Activated T-helper 1 cell treated with anti-CD3 and anti-CD28 coated beads, Interleukin-12 subunit alpha, Interleukin-12 subunit beta, Interleukin-2, Interleukin-4 antibody, amounts not matched to agents 30 ng/mL and 10 ng/mL and 1 ng/mL, durations not matched to agents 14 hours and 24 hours and 36 hours (primary cell): ENCODE measurements around the gene VSTM1. TPM values are rescaled to one million over a fixed set of nuclear protein-coding genes. Genes with fewer than 3 reads are reported as not detected.
"Not testable (repeated sequence)": the region's sequence is repeated elsewhere in the genome, so short reads cannot be mapped to it uniquely, and the experiment has no call there.

ENCODE experiments used
- DNase-seq: peaks from one replicate; pipeline ENCODE4 v3.0.0; 2021; ENCODE audit warnings: low spot score
- H3K27ac Mint-ChIP-seq: one replicate; pipeline ENCODE4 v1.8.0; 2021; ENCODE audit warnings: mild to moderate bottlenecking, mixed read lengths
- H3K27me3 Mint-ChIP-seq: one replicate; pipeline ENCODE4 v1.8.0; 2022; ENCODE audit warnings: mild to moderate bottlenecking, moderate library complexity, mixed read lengths; ENCODE audit not compliant: insufficient read depth
- H3K36me3 Mint-ChIP-seq: one replicate; pipeline ENCODE4 v1.8.0; 2021; ENCODE audit warnings: low read depth, mixed read lengths
- H3K4me1 Mint-ChIP-seq: one replicate; pipeline ENCODE4 v1.8.0; 2021; ENCODE audit warnings: low read depth, mixed read lengths
- H3K4me3 Mint-ChIP-seq: one replicate; pipeline ENCODE4 v1.8.0; 2021; ENCODE audit warnings: mild to moderate bottlenecking, moderate library complexity, mixed read lengths
- H3K9me3 Mint-ChIP-seq: one replicate; pipeline ENCODE4 v1.8.0; 2021; ENCODE audit warnings: mixed read lengths
- intact Hi-C: fragments of 100-400 bp; cut with micrococcal nuclease; formaldehyde crosslinking; loops from one replicate; pipeline ENCODE4 v1.15.1; 2024
- total RNA-seq: library from RNA; stranded (reverse); gene quantifications from 2 replicates; pipeline ENCODE4 v1.2.3, GENCODE V29; 2022

The VSTM1 gene
- total RNA-seq, 1 donor from 2014 or later, result not detected

DNA sequence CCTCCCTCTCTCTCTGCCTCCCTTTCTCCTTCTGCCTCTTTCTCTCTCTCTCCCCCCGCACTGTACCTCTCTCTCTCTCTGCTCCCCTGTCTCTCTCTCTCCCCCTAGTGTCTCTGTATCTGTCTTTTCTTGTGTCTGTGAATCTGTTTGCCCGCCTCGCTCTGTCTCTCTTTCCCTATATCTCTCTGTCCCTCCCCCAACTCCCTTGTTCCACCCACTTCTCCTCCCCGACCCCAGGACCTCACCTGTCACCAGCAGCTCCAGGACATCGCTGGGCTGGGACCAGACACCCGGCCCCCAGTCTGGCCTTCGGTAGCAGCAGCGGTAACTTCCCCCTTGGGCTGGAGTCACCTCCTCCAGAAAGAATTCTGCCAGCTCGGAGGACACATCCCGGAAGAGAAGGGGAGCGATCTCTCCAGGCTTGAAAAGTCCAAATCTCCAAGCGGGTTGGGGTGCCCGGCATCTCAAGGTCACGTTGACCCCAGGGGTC, 33.0 kb upstream of the VSTM1 start:
- Mint-ChIP-seq H3K9me3 (no peaks in the 10 kb centered on the region), H3K36me3 (peaks cover 2% of the 10 kb centered on the region), H3K4me3 (peak overlapping the region; percentile 50), H3K27me3 (peaks cover 2% of the 10 kb centered on the region), H3K27ac (peak overlapping the region; percentile 52), H3K4me1 (peaks cover 12% of the 10 kb centered on the region)
- intact Hi-C loops, result no loop called here
- DNase-seq, result no peak

DNA sequence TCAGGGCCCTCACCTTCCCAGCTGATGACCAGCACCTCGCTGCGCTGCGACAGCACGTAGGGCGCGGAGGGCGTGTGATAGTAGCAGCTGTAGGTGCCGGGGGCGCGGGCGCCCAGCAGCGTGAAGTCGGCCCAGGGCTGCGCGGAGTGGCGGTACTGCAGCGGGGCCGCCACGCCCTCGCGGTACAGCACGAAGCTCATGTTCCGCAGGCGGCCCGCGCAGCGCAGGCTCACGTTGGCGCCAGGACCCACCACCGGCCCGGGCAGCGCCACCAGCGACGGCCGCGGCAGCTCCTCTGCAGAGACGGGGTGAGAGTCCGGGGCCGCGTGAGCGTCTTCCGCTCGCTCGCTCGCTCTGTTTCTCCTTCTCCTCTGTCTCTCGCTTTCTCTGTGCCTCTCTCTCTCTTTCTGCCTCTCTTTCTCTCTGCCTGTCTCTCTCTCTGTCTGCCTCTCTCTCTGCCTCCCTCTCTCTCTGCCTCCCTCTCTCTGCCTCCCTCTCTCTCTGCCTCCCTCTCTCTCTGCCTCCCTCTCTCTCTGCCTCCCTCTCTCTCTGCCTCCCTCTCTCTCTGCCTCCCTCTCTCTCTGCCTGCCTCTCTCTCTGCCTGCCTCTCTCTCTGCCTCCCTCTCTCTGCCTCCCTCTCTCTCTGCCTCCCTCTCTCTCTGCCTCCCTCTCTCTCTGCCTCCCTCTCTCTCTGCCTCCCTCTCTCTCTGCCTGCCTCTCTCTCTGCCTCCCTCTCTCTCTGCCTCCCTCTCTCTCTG, 32.3 kb upstream of the VSTM1 start:
- H3K36me3 Mint-ChIP-seq, H3K27me3 Mint-ChIP-seq, intact Hi-C loops, H3K9me3 Mint-ChIP-seq, H3K4me1 Mint-ChIP-seq, DNase-seq: not testable (repeated sequence)
- H3K27ac Mint-ChIP-seq, result peak overlapping the region; percentile 52
- peak overlapping the region; percentile 54 for H3K4me3 Mint-ChIP-seq

DNA sequence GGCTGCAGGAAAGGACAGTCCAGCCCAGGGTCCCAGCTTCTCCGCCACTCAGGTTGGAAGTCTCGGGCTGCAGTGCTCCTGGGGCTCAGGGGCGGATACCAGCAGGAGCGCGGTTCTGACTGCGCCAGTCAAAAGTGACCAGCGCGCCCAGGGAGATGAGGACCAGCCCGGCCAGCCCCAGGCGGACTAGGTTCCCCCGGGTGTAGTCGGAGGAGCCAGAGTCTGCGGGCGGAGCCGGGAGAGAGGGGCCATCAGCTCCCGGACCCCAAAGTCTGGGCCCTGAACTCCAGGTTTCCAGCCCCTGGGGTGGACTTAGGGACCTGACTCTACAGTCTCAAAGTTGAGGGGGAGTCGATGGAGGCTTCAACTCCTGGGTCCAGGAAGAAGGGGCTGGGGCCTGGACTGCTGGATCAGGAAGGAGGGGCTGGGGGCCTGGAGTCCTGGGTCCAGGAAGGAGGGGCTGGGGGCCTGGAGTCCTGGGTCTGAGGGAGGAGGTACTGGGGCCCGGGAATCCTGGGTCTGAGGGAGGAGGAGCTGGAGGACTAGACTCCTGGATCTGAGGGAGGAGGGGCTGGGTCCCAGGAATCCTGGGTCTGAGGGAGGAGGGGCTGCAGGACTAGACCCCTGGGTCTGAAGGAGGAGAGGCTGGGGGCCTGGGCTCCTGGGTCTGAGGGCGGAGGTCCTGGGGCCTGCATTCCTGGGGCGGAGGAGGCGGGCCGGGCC, 31.6 kb upstream of the VSTM1 start:
- H3K4me1 Mint-ChIP-seq, result peaks cover 7% of the 10 kb centered on the region
- H3K27me3 Mint-ChIP-seq, result peaks cover 2% of the 10 kb centered on the region
- peaks cover 2% of the 10 kb centered on the region for H3K36me3 Mint-ChIP-seq
- H3K4me3 Mint-ChIP-seq, result no peak overlapping the region
- no peak overlapping the region for H3K27ac Mint-ChIP-seq
- intact Hi-C loops, result no loop called here
- no peak for DNase-seq
- H3K9me3 Mint-ChIP-seq, result no peaks in the 10 kb centered on the region

DNA sequence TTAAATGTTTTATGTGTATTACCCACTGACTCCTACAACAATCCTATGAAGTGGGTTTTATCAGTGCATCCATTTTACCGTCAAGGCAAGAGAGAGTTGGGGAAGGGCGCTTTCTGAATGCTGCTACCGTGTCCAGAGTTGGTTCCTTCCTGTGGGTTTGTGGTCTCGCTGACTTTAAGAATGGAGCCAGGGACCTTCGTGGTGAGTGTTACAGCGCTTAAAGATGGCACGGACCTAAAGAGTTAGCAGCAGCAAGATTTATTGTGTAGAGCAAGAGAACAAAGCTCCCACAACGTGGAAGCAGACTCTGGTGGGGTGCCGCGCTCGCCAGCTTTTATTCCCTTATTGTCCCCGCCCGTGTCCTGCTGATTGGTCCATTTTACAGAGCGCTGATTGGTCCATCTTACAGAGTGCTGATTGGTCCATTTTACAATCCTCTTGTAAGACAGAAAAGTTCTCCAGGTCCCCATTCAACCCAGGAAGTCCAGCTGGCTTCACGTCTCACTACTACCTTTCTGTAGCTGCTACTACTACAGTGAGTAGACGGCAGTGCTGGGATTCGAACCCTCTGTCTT, 30.8 kb upstream of the VSTM1 start:
- Mint-ChIP-seq H3K27me3 (peaks cover 2% of the 10 kb centered on the region), H3K4me1 (peaks cover 7% of the 10 kb centered on the region), H3K36me3 (peaks cover 2% of the 10 kb centered on the region), H3K9me3 (no peaks in the 10 kb centered on the region), H3K27ac (no peak overlapping the region), H3K4me3 (no peak overlapping the region)
- intact Hi-C loops, result no loop called here
- no peak for DNase-seq

DNA sequence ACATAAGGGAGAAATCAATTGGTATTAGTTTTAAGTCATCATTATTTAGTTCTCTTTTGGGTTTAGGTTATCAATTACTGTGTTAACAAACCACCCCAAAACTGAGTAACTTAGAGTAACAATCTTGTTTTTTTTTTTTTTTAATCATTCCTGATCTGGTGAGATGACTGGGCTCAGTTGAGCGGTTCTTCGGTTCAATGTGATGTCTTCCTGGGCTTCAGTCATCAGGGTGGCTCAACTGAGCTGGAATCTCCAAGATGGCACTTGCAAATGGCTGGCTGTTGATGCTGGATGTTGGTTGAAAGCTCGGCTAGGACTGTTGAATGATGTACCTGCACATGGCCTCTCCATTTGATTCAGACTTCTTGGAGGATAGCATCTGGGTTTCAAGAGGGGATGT, 20.7 kb upstream of the VSTM1 start:
- no peaks in the 10 kb centered on the region for H3K4me1 Mint-ChIP-seq
- no peak for DNase-seq
- peaks cover 2% of the 10 kb centered on the region for H3K27me3 Mint-ChIP-seq
- H3K4me3 Mint-ChIP-seq, result no peak overlapping the region
- H3K9me3 Mint-ChIP-seq, result peaks cover 9% of the 10 kb centered on the region
- no peaks in the 10 kb centered on the region for H3K36me3 Mint-ChIP-seq
- intact Hi-C loops, result no loop called here
- H3K27ac Mint-ChIP-seq, result peak overlapping the region; percentile 18

DNA sequence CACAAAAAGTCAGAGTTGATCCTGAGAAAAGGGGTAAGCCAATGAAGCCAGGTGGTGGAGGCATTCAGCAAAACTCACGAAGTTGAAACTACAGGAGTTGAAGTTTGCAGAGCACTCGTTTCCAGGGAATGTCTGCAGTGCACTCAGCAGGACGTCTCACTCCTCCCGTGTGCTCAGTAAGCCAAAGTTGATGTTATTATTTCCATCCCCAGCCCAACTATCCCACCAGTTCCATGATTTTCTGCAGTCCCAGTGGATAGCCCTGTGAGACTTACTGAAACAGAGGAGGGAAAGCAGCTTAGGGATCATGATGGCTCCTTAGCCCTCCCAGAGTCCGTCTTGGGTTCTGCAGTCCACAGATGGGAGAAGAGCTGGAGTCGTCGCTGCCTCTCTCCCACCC, 17.3 kb upstream of the VSTM1 start, which contains the start of gene TARM1:
TSS of gene TARM1 (minus strand) at position 334 of the 400 bp plus-strand sequence. CDS start at position 309, 25 bp downstream.
- no peak within 1 kb of the TSS for H3K27ac Mint-ChIP-seq
- DNase-seq, result no peak
- no peaks in the 10 kb centered on the region for H3K4me1 Mint-ChIP-seq
- intact Hi-C loops, result no loop called here
- H3K4me3 Mint-ChIP-seq, result no peak within 1 kb of the TSS
- H3K9me3 Mint-ChIP-seq, result peaks cover 9% of the 10 kb centered on the region
- no peaks in the 10 kb centered on the region for H3K27me3 Mint-ChIP-seq
- no peaks in the 10 kb centered on the region for H3K36me3 Mint-ChIP-seq

DNA sequence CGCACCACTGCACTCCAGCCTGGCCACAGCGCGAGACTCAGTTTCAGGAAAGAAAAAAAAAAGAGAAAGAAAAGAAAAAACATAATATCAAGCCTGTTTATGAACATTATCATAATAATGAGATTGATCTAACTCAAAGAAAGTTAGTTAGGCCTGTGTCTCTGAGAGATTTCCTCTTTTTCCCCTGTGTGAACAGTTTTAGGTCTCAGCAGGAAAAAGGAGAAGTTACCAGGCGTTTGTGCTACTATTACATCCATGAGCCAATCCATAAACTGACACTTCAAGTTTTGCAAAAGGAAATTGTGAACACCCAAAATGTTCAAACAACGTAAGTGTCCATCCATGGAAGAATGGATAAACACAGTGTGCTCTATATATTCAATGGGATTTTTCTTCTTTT, 13.6 kb upstream of the VSTM1 start:
- DNase-seq, result no peak
- peaks cover 4% of the 10 kb centered on the region for H3K9me3 Mint-ChIP-seq
- H3K27ac Mint-ChIP-seq, result no peak overlapping the region
- no peaks in the 10 kb centered on the region for H3K36me3 Mint-ChIP-seq
- no peak overlapping the region for H3K4me3 Mint-ChIP-seq
- no peaks in the 10 kb centered on the region for H3K27me3 Mint-ChIP-seq
- intact Hi-C loops, result no loop called here
- no peaks in the 10 kb centered on the region for H3K4me1 Mint-ChIP-seq

DNA sequence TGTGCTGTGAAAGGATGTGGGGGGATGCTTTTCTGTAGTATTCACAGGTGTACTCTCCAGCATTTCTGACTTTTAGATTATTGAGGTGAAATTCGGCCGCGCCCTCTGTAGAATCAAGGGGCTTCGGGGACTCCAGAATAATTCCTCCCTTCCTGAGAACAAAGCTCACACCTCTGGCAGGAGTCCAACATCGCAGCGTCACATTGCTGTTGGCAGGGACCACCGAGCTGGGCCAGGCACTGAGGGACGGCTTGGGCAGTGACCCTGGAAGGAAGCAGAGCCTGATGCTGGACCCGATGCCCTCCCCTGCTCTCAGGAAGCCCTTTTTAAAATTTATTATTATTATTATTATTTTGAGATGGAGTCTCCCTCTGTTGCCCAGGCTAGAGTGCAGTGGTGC, 11.2 kb upstream of the VSTM1 start:
- H3K36me3 Mint-ChIP-seq, result no peaks in the 10 kb centered on the region
- intact Hi-C loops, result no loop called here

DNA sequence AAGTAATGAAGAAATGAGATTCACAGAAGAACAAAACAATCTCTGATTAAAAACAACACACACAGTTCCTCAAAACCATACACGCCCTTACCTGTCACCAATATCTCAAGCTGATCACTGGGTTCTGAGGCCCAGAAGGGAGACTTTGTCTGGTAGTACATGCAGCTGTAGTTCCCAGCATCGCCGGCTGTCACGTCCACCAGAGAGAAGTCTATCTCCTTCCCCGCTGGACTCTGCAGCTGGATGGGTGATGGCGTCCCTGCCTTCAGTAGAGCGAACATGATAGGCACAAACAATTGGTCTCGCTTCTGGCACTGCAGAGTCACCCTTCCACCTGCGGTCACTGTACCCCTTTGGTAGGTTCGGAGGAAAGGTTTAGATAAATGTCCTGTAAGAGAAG, 10.1 kb upstream of the VSTM1 start:
- Mint-ChIP-seq H3K9me3 (no peaks in the 10 kb centered on the region), H3K36me3 (no peaks in the 10 kb centered on the region), H3K4me3 (no peak overlapping the region), H3K27ac (no peak overlapping the region), H3K27me3 (no peaks in the 10 kb centered on the region), H3K4me1 (no peaks in the 10 kb centered on the region)
- no peak for DNase-seq
- intact Hi-C loops, result no loop called here

More for the DNA sequence above, 11.2 kb upstream of the VSTM1 start:
- H3K27ac Mint-ChIP-seq, result no peak overlapping the region
- no peak overlapping the region for H3K4me3 Mint-ChIP-seq
- no peaks in the 10 kb centered on the region for H3K9me3 Mint-ChIP-seq
- no peaks in the 10 kb centered on the region for H3K27me3 Mint-ChIP-seq
- no peak for DNase-seq
- no peaks in the 10 kb centered on the region for H3K4me1 Mint-ChIP-seq

DNA sequence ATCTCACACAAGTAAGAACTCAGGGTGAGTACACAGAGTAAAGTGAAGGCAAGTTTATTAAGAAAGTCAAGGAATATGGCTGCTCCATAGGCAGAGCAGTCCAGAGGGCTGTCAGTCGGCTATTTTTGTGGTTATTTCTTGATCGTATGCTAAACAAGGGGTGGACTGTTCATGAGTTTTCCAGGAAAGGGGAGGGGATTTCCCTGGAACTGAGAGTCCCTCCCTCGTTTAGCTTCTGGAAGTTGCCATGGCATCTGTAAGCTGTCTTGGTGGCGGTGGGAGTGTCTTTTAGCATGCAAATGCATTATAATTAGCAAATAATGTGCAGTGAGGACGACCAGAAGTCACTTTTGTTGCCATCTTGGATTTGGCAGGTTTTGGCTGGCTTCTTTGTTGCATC, 5.8 kb upstream of the VSTM1 start:
- intact Hi-C loops, result no loop called here
- Mint-ChIP-seq H3K27ac (no peak overlapping the region), H3K9me3 (no peaks in the 10 kb centered on the region), H3K4me3 (no peak overlapping the region), H3K4me1 (no peaks in the 10 kb centered on the region), H3K27me3 (no peaks in the 10 kb centered on the region), H3K36me3 (no peaks in the 10 kb centered on the region)
- no peak for DNase-seq

DNA sequence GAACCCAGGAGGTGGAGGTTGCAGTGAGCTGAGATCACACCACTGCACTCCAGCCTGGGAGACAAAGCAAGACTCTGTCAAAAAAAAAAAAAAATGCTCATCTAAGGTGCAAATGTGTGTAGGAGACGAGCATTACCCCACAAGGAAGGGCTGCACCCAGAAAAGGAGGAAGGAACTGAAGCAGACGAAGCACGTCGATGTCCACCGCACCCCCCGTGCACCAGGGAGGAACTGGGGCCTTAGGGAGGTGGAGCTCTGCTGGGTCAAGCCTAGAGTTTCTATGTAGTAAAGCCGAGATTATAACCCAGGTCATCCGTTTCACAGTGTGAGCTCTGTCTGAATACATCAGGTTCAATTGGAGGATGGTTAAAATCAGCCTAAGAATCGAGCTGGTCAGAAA, 1.1 kb downstream of the VSTM1 start:
- DNase-seq, result no peak
- Mint-ChIP-seq H3K9me3 (no peaks in the 10 kb centered on the region), H3K4me3 (no peak overlapping the region), H3K36me3 (no peaks in the 10 kb centered on the region), H3K27me3 (peaks cover 5% of the 10 kb centered on the region), H3K27ac (no peak overlapping the region), H3K4me1 (no peaks in the 10 kb centered on the region)
- intact Hi-C loops, result no loop called here

DNA sequence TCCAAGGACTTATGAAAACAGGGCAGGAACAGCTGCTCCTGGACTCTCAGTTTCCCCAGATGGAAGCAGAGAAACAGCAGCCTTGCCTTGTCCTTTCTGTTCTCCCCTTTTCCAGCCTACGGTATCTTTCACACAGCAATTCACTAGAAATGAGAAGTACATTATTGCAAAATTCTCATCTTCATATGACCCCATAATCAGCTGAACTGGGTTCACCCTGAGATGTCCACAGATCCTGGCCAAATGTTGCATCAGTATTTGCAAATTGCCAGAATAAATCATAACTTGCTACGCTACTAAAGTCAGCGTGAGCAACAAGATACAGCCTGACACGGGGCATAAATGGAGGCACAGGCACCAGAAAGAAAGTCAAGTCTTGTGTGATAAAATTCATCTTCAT, 16.1 kb downstream of the VSTM1 start:
- H3K27ac Mint-ChIP-seq, result no peak overlapping the region

DNA sequence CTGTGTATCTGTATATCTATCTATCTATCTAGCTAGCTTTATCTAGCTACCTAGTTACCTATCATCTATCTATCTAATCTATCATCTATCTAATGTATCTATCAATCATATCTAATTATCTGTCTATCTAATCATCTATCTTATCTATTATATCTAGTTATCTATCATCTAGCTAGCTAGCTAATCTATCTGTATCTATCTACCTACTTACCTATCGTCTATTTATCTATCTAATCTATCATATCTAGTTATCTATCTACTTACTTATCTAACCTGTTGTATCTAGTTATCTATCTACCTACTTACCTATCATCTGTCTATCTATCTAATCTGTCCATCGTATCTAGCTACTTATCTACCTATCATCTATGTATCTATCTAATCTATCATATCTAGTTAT, 17.9 kb downstream of the VSTM1 start:
- no peak for DNase-seq
- H3K4me1 Mint-ChIP-seq, result no peaks in the 10 kb centered on the region
- H3K27ac Mint-ChIP-seq, result no peak overlapping the region
- H3K9me3 Mint-ChIP-seq, result no peaks in the 10 kb centered on the region
- H3K4me3 Mint-ChIP-seq, result no peak overlapping the region
- intact Hi-C loops, result no loop called here
- H3K27me3 Mint-ChIP-seq, result peaks cover 3% of the 10 kb centered on the region
- H3K36me3 Mint-ChIP-seq, result no peaks in the 10 kb centered on the region

More for the DNA sequence above, 16.1 kb downstream of the VSTM1 start:
- Mint-ChIP-seq H3K4me1 (no peaks in the 10 kb centered on the region), H3K4me3 (no peak overlapping the region), H3K36me3 (no peaks in the 10 kb centered on the region), H3K9me3 (no peaks in the 10 kb centered on the region), H3K27me3 (peaks cover 3% of the 10 kb centered on the region)
- intact Hi-C loops, result no loop called here
- DNase-seq, result no peak
